ENCODE data around the gene MBNL2. TPM values are rescaled to one million over a fixed set of nuclear protein-coding genes. Genes with fewer than 3 reads are reported as not detected.

The MBNL2 gene
- total RNA-seq, 1 experiment from 2014 or later: 0.17 TPM

DNA sequence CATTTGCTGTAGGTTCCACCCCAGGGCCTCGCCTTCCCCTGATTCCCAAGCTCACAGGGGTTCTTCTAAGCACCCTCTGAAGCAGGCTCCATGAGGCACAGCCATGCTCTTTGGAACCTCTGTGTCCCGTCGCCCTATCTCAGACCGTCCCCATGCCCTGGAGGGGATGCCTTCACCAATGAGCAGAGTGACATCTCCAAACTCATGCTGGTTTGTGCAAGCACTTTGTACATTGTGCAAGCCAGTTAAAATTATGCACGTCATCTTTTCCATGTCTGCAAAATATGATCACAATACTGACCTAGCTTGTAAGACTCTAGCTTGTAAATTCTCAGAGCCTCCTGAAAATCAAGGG is 165.3 kb downstream of the MBNL2 start:
- Histone ChIP-seq H3K79me1 (ENCODE audit: insufficient read depth, low read depth, low read length, poor library complexity, severe bottlenecking) (no peaks in the 10 kb centered on the region), H4K20me1 (ENCODE audit: control insufficient read depth, insufficient read depth, insufficient read length) (no peaks in the 10 kb centered on the region), H3K9me3 (ENCODE audit: control insufficient read depth, low read depth, low read length) (no peaks in the 10 kb centered on the region), H2AK5ac (ENCODE audit: insufficient read length, low read length) (no peak overlapping the region), H3K14ac (ENCODE audit: insufficient read depth, low read length) (no peak overlapping the region), H3K4ac (ENCODE audit: low read depth, low read length) (no peak overlapping the region), H4K5ac (ENCODE audit: insufficient read length, low read depth, low read length) (no peak overlapping the region), H2BK20ac (ENCODE audit: low read depth, low read length, poor library complexity, severe bottlenecking) (no peak overlapping the region), H3K4me1 (ENCODE audit: insufficient read depth, low read length) (no peaks in the 10 kb centered on the region), H3K79me2 (ENCODE audit: insufficient read depth, low read length) (no peaks in the 10 kb centered on the region), H4K91ac (ENCODE audit: insufficient read length, low read depth, low read length) (no peak overlapping the region), H4K8ac (replicated peaks; ENCODE audit: insufficient read length, low read depth, low read length) (no peak overlapping the region), H2BK120ac (ENCODE audit: low read depth, low read length, poor library complexity, severe bottlenecking) (no peak overlapping the region), H2BK15ac (ENCODE audit: low read depth, low read length) (no peak overlapping the region), H2AFZ (ENCODE audit: low read length) (no peak overlapping the region), H3K27me3 (ENCODE audit: insufficient read depth, low read length) (no peaks in the 10 kb centered on the region), H2BK12ac (ENCODE audit: insufficient read length, low read depth, low read length) (no peak overlapping the region), H2BK5ac (ENCODE audit: insufficient read length, low read length) (no peak overlapping the region), H3K56ac (ENCODE audit: insufficient read length, low read depth, low read length) (no peak overlapping the region), H3K18ac (ENCODE audit: insufficient read length, low read depth, low read length) (no peak overlapping the region), H3K23ac (ENCODE audit: insufficient read length, low read depth, low read length) (no peak overlapping the region), H3K9ac (ENCODE audit: extremely low read depth, insufficient read length, low read length) (no peak overlapping the region), H3K4me2 (ENCODE audit: insufficient read depth, insufficient read length, low read length) (no peak overlapping the region), H3T11ph (ENCODE audit: low read length) (no peak overlapping the region), H3K23me2 (ENCODE audit: insufficient read length, low read depth, low read length, poor library complexity, severe bottlenecking) (no peaks in the 10 kb centered on the region), H3K27ac (ENCODE audit: insufficient read length, low read depth, low read length) (no peak overlapping the region)
- Mint-ChIP-seq H3K9me3 (no peaks in the 10 kb centered on the region; a peak in 1 of 5 replicates), H3K4me1 (no peaks in the 10 kb centered on the region), H3K36me3 (ENCODE audit: insufficient read depth in 1 of 3, low read depth in 3 of 3) (no peaks in the 10 kb centered on the region), H3K27me3 (ENCODE audit: low read depth) (no peaks in the 10 kb centered on the region; the same call in 1 of the 2 replicates), H3K4me3 (no peak overlapping the region), H3K27ac (peak overlapping the region in 1 of 3 experiments; percentile 85; a peak in 2 of 7 replicates)
- no CpG with 5 or more reads among the region's 5 CpGs for WGBS (ENCODE audit: extremely low coverage, insufficient read length, low lambda C conversion rate)
- no peak for DNase-seq
- TF ChIP-seq CTCF (conservative IDR thresholded peaks at IDR 0.05): no peak

Data from H9 (cell line).